C4-2B (cell line): ENCODE measurements around the gene STARD13.

Experiments used
- ZFX ChIP-seq: fragments of 450-650 bp; IDR thresholded peaks from 2 replicates; pipeline ENCODE4 v1.6.1; 2017
- TF ChIP-seq, protein P1 (sequence below): fragments of 450-650 bp; conservative IDR thresholded peaks from 2 replicates; pipeline ENCODE4 v1.5.1; 2017; ENCODE audit warnings: mild to moderate bottlenecking

DNA sequence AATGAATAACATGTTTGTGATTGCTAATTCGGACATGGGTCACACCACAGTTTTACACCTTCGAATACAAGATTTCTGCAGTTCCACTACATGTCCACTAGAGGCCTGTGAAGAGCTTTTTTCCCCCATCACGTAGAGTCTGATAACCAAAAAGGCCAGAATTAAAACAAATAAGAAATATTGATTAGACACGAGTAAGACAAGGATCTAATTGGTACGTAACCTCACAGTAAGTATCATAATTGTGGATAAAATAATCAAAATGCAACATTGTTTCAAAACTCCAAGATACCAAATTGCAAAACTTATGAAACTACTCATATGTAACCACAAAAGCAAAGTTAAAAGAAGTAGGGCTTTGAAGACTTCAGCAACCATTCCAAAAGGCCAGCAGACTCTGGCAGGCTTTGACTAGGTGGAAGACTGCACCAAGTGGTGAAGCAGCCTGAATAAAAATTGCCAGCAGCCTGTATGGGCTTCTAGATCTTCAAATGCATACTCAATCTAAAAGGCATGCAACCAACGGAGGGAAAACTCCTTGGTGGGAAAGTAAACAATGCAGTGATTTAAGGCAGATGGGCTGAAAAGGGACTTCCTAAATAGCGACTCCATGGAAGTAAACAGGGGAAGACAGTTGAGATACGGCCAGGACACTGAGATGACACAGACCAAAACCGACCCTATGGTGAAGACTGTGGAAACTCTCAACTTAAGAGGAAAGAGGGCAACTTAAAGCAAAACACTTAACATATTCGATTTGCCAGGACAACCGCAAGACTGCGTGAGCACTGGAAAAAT, 56.7 kb downstream of the STARD13 start:
- TF ChIP-seq, protein P1, sequence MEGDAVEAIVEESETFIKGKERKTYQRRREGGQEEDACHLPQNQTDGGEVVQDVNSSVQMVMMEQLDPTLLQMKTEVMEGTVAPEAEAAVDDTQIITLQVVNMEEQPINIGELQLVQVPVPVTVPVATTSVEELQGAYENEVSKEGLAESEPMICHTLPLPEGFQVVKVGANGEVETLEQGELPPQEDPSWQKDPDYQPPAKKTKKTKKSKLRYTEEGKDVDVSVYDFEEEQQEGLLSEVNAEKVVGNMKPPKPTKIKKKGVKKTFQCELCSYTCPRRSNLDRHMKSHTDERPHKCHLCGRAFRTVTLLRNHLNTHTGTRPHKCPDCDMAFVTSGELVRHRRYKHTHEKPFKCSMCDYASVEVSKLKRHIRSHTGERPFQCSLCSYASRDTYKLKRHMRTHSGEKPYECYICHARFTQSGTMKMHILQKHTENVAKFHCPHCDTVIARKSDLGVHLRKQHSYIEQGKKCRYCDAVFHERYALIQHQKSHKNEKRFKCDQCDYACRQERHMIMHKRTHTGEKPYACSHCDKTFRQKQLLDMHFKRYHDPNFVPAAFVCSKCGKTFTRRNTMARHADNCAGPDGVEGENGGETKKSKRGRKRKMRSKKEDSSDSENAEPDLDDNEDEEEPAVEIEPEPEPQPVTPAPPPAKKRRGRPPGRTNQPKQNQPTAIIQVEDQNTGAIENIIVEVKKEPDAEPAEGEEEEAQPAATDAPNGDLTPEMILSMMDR: peak; percentile 100
- no peak for TF ChIP-seq ZFX
